SK-N-SH treated with all-trans-retinoic acid at 6 μM for 48 hours (cell line): Measurements from ENCODE around the gene UCKL1.

Experiments used
- ATAC-seq: fragments of 200-7000 bp; cut with Tn5 transposase; 3 replicates; pipeline ENCODE4 v1.9.1; 2020; ENCODE audit warnings: mild to moderate bottlenecking, moderate library complexity
- ARNTL ChIP-seq: fragments of 450-650 bp; formaldehyde crosslinking; IDR thresholded peaks from 2 replicates; pipeline ENCODE4 v1.5.0; 2020; ENCODE audit warnings: low read depth, mild to moderate bottlenecking, moderate library complexity, borderline replicate concordance
- BACH2 ChIP-seq: fragments of 250-450 bp; sonication (Bioruptor Pico); IDR thresholded peaks from 2 replicates; pipeline ENCODE4 v1.9.0; 2021; ENCODE audit warnings: mild to moderate bottlenecking, borderline replicate concordance
- CREB5 ChIP-seq: fragments of 250-450 bp; sonication (Bioruptor Pico); IDR thresholded peaks from 2 replicates; pipeline ENCODE4 v1.5.1; 2020; ENCODE audit warnings: low read depth, mild to moderate bottlenecking, moderate library complexity
- CSDC2 ChIP-seq: fragments of 250-450 bp; sonication (Bioruptor Pico); IDR thresholded peaks from 2 replicates; pipeline ENCODE4 v1.5.0; 2020; ENCODE audit warnings: mild to moderate bottlenecking, moderate library complexity
- CSRNP3 ChIP-seq: fragments of 250-450 bp; sonication (Bioruptor Pico); IDR thresholded peaks from 2 replicates; pipeline ENCODE4 v1.5.1; 2021; ENCODE audit warnings: mild to moderate bottlenecking, moderate library complexity
- ESRRG ChIP-seq: fragments of 250-450 bp; sonication (Bioruptor Pico); IDR thresholded peaks from 2 replicates; pipeline ENCODE4 v1.6.1; 2021; ENCODE audit warnings: mild to moderate bottlenecking
- GLIS3 ChIP-seq: fragments of 250-450 bp; sonication (Bioruptor Pico); IDR thresholded peaks from 2 replicates; pipeline ENCODE4 v1.5.0; 2020; ENCODE audit warnings: mild to moderate bottlenecking, moderate library complexity
- POU6F1 ChIP-seq: fragments of 250-450 bp; sonication (Bioruptor Pico); IDR thresholded peaks from 2 replicates; pipeline ENCODE4 v1.8.0; 2021; ENCODE audit warnings: low read depth, mild to moderate bottlenecking, moderate library complexity, borderline replicate concordance
- PPARA ChIP-seq: fragments of 250-450 bp; sonication (Bioruptor Pico); IDR thresholded peaks from 2 replicates; pipeline ENCODE4 v1.5.0; 2020; ENCODE audit warnings: mild to moderate bottlenecking, borderline replicate concordance
- RARB ChIP-seq: fragments of 250-450 bp; sonication (Bioruptor Pico); IDR thresholded peaks from 2 replicates; pipeline ENCODE4 v1.8.0; 2021; ENCODE audit warnings: mild to moderate bottlenecking, moderate library complexity
- SNAI2 ChIP-seq: fragments of 250-450 bp; sonication (Bioruptor Pico); IDR thresholded peaks from 2 replicates; pipeline ENCODE4 v1.5.0; 2020; ENCODE audit warnings: mild to moderate bottlenecking, moderate library complexity
- TCF4 ChIP-seq: fragments of 250-450 bp; sonication (Bioruptor Pico); IDR thresholded peaks from 2 replicates; pipeline ENCODE4 v1.8.0; 2021; ENCODE audit warnings: mild to moderate bottlenecking, moderate library complexity, borderline replicate concordance
- TOX ChIP-seq: fragments of 250-450 bp; sonication (Bioruptor Pico); IDR thresholded peaks from 2 replicates; pipeline ENCODE4 v1.8.0; 2021; ENCODE audit warnings: mild to moderate bottlenecking, moderate library complexity, borderline replicate concordance
- ZC3H10 ChIP-seq: fragments of 250-450 bp; sonication (Bioruptor Pico); IDR thresholded peaks from 2 replicates; pipeline ENCODE4 v1.5.1; 2021; ENCODE audit warnings: mild to moderate bottlenecking, moderate library complexity
- ZFP3 ChIP-seq: fragments of 250-450 bp; sonication (Bioruptor Pico); IDR thresholded peaks from 2 replicates; pipeline ENCODE4 v1.5.0; 2020; ENCODE audit warnings: mild to moderate bottlenecking, moderate library complexity
- ZFP30 ChIP-seq: fragments of 450-650 bp; formaldehyde crosslinking; IDR thresholded peaks from 2 replicates; pipeline ENCODE4 v1.5.0; 2022; ENCODE audit warnings: mild to moderate bottlenecking, moderate library complexity
- ZNF565 ChIP-seq: fragments of 450-650 bp; formaldehyde crosslinking; conservative IDR thresholded peaks from 2 replicates; pipeline ENCODE4 v1.5.0; 2020; ENCODE audit warnings: low read depth, mild to moderate bottlenecking, moderate library complexity
- ZNF8 ChIP-seq: fragments of 450-650 bp; formaldehyde crosslinking; IDR thresholded peaks from 2 replicates; pipeline ENCODE4 v1.5.0; 2020; ENCODE audit warnings: mild to moderate bottlenecking, moderate library complexity
- TF ChIP-seq, protein P1 (sequence below): fragments of 250-450 bp; sonication (Bioruptor Pico); IDR thresholded peaks from 2 replicates; pipeline ENCODE4 v1.5.0; 2020; ENCODE audit warnings: mild to moderate bottlenecking, moderate library complexity
- TF ChIP-seq, protein P2 (sequence below): fragments of 250-450 bp; sonication (Bioruptor Pico); IDR thresholded peaks from 2 replicates; pipeline ENCODE4 v1.8.0; 2020; ENCODE audit warnings: mild to moderate bottlenecking, moderate library complexity, borderline replicate concordance

UCKL1 gene

GRCh38 chr20:63968136-63968927 is 12.1 kb upstream of the UCKL1 start:
- TF ChIP-seq ZFP3 (CRISPR knock-in tag) (no peak), PPARA (CRISPR knock-in tag) (no peak), CSRNP3 (CRISPR knock-in tag) (no peak), BACH2 (CRISPR knock-in tag) (no peak)
- TF ChIP-seq, protein P1, sequence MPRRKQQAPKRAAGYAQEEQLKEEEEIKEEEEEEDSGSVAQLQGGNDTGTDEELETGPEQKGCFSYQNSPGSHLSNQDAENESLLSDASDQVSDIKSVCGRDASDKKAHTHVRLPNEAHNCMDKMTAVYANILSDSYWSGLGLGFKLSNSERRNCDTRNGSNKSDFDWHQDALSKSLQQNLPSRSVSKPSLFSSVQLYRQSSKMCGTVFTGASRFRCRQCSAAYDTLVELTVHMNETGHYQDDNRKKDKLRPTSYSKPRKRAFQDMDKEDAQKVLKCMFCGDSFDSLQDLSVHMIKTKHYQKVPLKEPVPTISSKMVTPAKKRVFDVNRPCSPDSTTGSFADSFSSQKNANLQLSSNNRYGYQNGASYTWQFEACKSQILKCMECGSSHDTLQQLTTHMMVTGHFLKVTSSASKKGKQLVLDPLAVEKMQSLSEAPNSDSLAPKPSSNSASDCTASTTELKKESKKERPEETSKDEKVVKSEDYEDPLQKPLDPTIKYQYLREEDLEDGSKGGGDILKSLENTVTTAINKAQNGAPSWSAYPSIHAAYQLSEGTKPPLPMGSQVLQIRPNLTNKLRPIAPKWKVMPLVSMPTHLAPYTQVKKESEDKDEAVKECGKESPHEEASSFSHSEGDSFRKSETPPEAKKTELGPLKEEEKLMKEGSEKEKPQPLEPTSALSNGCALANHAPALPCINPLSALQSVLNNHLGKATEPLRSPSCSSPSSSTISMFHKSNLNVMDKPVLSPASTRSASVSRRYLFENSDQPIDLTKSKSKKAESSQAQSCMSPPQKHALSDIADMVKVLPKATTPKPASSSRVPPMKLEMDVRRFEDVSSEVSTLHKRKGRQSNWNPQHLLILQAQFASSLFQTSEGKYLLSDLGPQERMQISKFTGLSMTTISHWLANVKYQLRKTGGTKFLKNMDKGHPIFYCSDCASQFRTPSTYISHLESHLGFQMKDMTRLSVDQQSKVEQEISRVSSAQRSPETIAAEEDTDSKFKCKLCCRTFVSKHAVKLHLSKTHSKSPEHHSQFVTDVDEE: no peak
- no peak for ATAC-seq

GRCh38 chr20:63967330-63968135 is 11.3 kb upstream of the UCKL1 start:
- TF ChIP-seq CREB5 (no peak), GLIS3 (CRISPR knock-in tag) (no peak), ARNTL (no peak), RARB (CRISPR knock-in tag) (no peak), CSDC2 (CRISPR knock-in tag) (no peak), ZFP30 (no peak), TCF4 (CRISPR knock-in tag) (no peak), ZC3H10 (CRISPR knock-in tag) (no peak), ZFP3 (CRISPR knock-in tag) (no peak), TOX (CRISPR knock-in tag) (no peak), ZNF565 (no peak), ZNF8 (CRISPR knock-in tag) (no peak), SNAI2 (CRISPR knock-in tag) (no peak), CSRNP3 (CRISPR knock-in tag) (no peak), ESRRG (CRISPR knock-in tag) (no peak), PPARA (CRISPR knock-in tag) (no peak), POU6F1 (CRISPR knock-in tag) (no peak)
- TF ChIP-seq, protein P2, sequence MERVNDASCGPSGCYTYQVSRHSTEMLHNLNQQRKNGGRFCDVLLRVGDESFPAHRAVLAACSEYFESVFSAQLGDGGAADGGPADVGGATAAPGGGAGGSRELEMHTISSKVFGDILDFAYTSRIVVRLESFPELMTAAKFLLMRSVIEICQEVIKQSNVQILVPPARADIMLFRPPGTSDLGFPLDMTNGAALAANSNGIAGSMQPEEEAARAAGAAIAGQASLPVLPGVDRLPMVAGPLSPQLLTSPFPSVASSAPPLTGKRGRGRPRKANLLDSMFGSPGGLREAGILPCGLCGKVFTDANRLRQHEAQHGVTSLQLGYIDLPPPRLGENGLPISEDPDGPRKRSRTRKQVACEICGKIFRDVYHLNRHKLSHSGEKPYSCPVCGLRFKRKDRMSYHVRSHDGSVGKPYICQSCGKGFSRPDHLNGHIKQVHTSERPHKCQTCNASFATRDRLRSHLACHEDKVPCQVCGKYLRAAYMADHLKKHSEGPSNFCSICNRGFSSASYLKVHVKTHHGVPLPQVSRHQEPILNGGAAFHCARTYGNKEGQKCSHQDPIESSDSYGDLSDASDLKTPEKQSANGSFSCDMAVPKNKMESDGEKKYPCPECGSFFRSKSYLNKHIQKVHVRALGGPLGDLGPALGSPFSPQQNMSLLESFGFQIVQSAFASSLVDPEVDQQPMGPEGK (CRISPR knock-in tag): no peak
- TF ChIP-seq, protein P1: no peak
- no peak for ATAC-seq
